ENCODE data around the gene FGF1.

Gene FGF1

DNA sequence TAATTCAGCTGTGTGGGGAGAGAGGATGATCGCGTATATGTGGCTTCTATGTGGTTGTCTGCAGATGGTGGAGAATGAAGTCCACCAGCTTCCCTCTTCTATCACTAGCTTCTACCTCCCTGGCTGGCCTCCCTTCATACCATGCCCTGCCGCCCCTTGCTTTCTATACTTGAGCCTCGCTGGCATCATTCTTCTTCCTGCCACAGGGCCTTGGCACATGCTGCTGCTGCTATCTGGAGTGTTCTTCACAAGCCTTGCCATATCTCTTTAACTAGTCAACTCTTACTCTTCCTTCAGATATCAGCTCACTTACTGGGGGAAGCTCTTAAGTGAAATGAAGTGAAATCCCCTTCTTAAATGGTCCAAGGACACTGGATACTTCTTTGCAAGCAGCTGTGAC is 100.4 kb downstream of the FGF1 start:
- Histone ChIP-seq H3K27me3 (ENCODE audit: insufficient read depth, low read length) (no peaks in the 10 kb centered on the region), H3K4me3 (ENCODE audit: low read length) (no peak overlapping the region), H3K4me1 (ENCODE audit: insufficient read depth, low read length) (no peaks in the 10 kb centered on the region), H3K9ac (ENCODE audit: low read depth, low read length) (no peak overlapping the region), H3K9me3 (ENCODE audit: insufficient read depth, low read depth, low read length) (no peaks in the 10 kb centered on the region), H3K36me3 (ENCODE audit: insufficient read depth, low read depth, low read length) (no peaks in the 10 kb centered on the region), H3K27ac (ENCODE audit: low read length) (no peak overlapping the region)

DNA sequence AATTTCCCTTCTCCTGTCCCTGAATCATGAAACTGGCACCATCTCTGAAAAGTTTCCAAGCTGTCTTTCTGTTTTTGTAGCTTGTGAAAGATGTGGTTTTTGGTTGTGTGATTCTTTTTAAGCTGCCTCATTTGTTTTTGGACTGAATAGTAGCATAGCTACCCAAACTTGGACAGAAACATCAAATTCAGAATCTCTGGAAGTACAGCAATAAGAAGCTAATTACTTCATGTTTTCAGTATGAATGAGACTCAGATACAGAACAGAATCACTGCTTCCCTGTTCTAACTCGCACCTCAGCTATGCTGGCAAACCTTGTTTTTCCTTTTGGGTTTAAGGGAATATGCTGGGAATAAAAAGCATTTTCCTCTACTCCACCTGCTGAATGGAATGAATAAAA is 101.0 kb downstream of the FGF1 start:
- Histone ChIP-seq H3K4me3 (ENCODE audit: low read length) (no peak overlapping the region), H3K4me1 (ENCODE audit: insufficient read depth, low read length) (no peaks in the 10 kb centered on the region), H3K27me3 (ENCODE audit: insufficient read depth, low read length) (no peaks in the 10 kb centered on the region), H3K27ac (ENCODE audit: low read length) (no peak overlapping the region), H3K9ac (ENCODE audit: low read depth, low read length) (no peak overlapping the region), H3K36me3 (ENCODE audit: insufficient read depth, low read depth, low read length) (no peaks in the 10 kb centered on the region), H3K9me3 (ENCODE audit: insufficient read depth, low read depth, low read length) (no peaks in the 10 kb centered on the region)

- Histone ChIP-seq H3K9me3 (ENCODE audit: insufficient read depth, low read depth, low read length) (no peaks in the 10 kb centered on the region), H3K36me3 (ENCODE audit: insufficient read depth, low read depth, low read length) (no peaks in the 10 kb centered on the region), H3K27me3 (ENCODE audit: insufficient read depth, low read length) (no peaks in the 10 kb centered on the region), H3K4me3 (ENCODE audit: low read length) (no peak overlapping the region), H3K4me1 (ENCODE audit: insufficient read depth, low read length) (no peaks in the 10 kb centered on the region), H3K9ac (ENCODE audit: low read depth, low read length) (no peak overlapping the region), H3K27ac (ENCODE audit: low read length) (no peak overlapping the region)
Observed at GRCh38 chr5:142578161-142578830, 107.6 kb downstream of the FGF1 start.

DNA sequence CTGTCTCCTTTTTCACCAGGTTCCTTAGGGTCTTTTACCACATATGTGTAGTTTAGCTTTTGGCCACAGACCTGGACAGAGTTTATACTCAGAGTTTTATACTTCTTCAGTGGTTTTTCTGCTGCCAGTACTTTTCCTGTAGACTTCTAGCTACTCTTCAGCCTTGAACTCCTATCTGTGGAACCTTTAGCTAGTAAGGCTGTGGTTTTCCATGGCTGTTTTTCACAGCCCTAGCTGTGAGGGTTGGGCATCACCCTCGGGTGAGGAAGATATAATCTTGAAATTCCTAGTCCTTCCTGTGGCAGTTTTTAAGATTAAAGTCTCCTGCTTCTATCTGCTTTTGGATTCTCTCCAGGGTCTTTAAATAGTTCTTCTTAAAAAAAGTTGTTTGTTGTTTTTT is 109.1 kb downstream of the FGF1 start:
- no peaks in the 10 kb centered on the region for H3K4me1 ChIP-seq (ENCODE audit: insufficient read depth, low read length)
- H3K4me3 ChIP-seq (ENCODE audit: low read length), result no peak overlapping the region
- no peaks in the 10 kb centered on the region for H3K27me3 ChIP-seq (ENCODE audit: insufficient read depth, low read length)
- H3K36me3 ChIP-seq (ENCODE audit: insufficient read depth, low read depth, low read length), result no peaks in the 10 kb centered on the region
- no peaks in the 10 kb centered on the region for H3K9me3 ChIP-seq (ENCODE audit: insufficient read depth, low read depth, low read length)
- H3K27ac ChIP-seq (ENCODE audit: low read length), result no peak overlapping the region
- H3K9ac ChIP-seq (ENCODE audit: low read depth, low read length), result no peak overlapping the region

GRCh38 chr5:142576303-142576702 is 109.6 kb downstream of the FGF1 start:
- H3K9me3 ChIP-seq (ENCODE audit: insufficient read depth, low read depth, low read length), result no peaks in the 10 kb centered on the region
- H3K9ac ChIP-seq (ENCODE audit: low read depth, low read length), result no peak overlapping the region
- H3K27me3 ChIP-seq (ENCODE audit: insufficient read depth, low read length), result no peaks in the 10 kb centered on the region
- H3K4me1 ChIP-seq (ENCODE audit: insufficient read depth, low read length), result no peaks in the 10 kb centered on the region; the same call in 1 of the 2 replicates
- no peaks in the 10 kb centered on the region for H3K36me3 ChIP-seq (ENCODE audit: insufficient read depth, low read depth, low read length)
- no peak overlapping the region for H3K4me3 ChIP-seq (ENCODE audit: low read length)
- no peak overlapping the region for H3K27ac ChIP-seq (ENCODE audit: low read length)

GRCh38 chr5:142572006-142572405 is 113.9 kb downstream of the FGF1 start:
- Histone ChIP-seq H3K4me3 (ENCODE audit: low read length) (no peak overlapping the region), H3K9me3 (ENCODE audit: insufficient read depth, low read depth, low read length) (no peaks in the 10 kb centered on the region), H3K27me3 (ENCODE audit: insufficient read depth, low read length) (no peaks in the 10 kb centered on the region), H3K9ac (ENCODE audit: low read depth, low read length) (no peak overlapping the region), H3K4me1 (ENCODE audit: insufficient read depth, low read length) (no peaks in the 10 kb centered on the region; the same call in 1 of the 2 replicates), H3K36me3 (ENCODE audit: insufficient read depth, low read depth, low read length) (no peaks in the 10 kb centered on the region), H3K27ac (ENCODE audit: low read length) (no peak overlapping the region)

DNA sequence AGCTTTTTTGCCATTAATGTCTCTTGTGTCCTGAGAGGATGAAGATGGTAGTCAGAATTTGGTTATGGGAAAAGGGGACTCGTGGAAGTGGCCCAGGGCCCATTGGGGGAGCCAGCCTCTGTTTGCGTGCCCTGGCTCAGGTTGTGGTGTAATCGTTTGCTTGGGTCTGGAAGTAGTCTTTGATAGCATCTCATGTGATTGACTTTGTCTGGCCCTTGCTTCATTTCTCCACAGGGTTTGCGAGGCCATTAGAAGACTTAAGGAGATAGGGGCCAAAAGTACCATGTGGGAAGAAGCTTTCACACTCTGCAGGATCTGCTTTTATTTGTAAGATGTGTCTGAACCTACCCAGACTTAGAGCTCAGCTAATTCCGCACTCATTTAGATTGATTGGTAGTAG is 114.5 kb downstream of the FGF1 start:
- no peak overlapping the region for H3K27ac ChIP-seq (ENCODE audit: low read length)
- no peaks in the 10 kb centered on the region for H3K27me3 ChIP-seq (ENCODE audit: insufficient read depth, low read length)
- no peaks in the 10 kb centered on the region for H3K9me3 ChIP-seq (ENCODE audit: insufficient read depth, low read depth, low read length)
- H3K36me3 ChIP-seq (ENCODE audit: insufficient read depth, low read depth, low read length), result no peaks in the 10 kb centered on the region
- H3K4me3 ChIP-seq (ENCODE audit: low read length), result no peak overlapping the region
- no peak overlapping the region for H3K9ac ChIP-seq (ENCODE audit: low read depth, low read length)
- H3K4me1 ChIP-seq (ENCODE audit: insufficient read depth, low read length), result no peaks in the 10 kb centered on the region; the same call in 1 of the 2 replicates

DNA sequence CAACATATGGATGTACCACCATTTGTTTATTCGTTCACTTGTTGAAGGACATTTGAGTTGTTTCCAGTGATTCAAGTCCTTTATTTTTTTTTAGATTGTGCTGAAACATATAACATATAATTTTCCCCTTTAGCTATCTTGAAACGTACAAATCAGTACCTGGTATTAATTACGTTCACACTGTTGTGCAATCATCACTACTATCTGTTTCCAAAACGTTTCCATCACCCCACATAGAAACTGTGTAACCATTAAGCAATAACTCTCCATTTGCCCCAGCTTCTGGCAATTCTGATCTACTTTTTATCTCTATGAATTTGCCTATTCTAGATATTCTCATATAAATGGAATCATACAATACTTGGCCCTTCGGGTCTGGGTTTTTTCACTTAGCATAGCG is 116.0 kb downstream of the FGF1 start:
- H3K4me3 ChIP-seq (ENCODE audit: low read length), result no peak overlapping the region
- no peak overlapping the region for H3K9ac ChIP-seq (ENCODE audit: low read depth, low read length)
- no peaks in the 10 kb centered on the region for H3K27me3 ChIP-seq (ENCODE audit: insufficient read depth, low read length)
- H3K9me3 ChIP-seq (ENCODE audit: insufficient read depth, low read depth, low read length), result no peaks in the 10 kb centered on the region
- H3K27ac ChIP-seq (ENCODE audit: low read length), result no peak overlapping the region
- H3K36me3 ChIP-seq (ENCODE audit: insufficient read depth, low read depth, low read length), result no peaks in the 10 kb centered on the region
- H3K4me1 ChIP-seq (ENCODE audit: insufficient read depth, low read length), result no peaks in the 10 kb centered on the region; the same call in 1 of the 2 replicates

GRCh38 chr5:142568996-142569335 is 116.9 kb downstream of the FGF1 start:
- Histone ChIP-seq H3K27me3 (ENCODE audit: insufficient read depth, low read length) (no peaks in the 10 kb centered on the region), H3K9me3 (ENCODE audit: insufficient read depth, low read depth, low read length) (no peaks in the 10 kb centered on the region), H3K27ac (ENCODE audit: low read length) (no peak overlapping the region), H3K4me1 (ENCODE audit: insufficient read depth, low read length) (no peaks in the 10 kb centered on the region; the same call in 1 of the 2 replicates), H3K9ac (ENCODE audit: low read depth, low read length) (no peak overlapping the region), H3K36me3 (ENCODE audit: insufficient read depth, low read depth, low read length) (no peaks in the 10 kb centered on the region), H3K4me3 (ENCODE audit: low read length) (no peak overlapping the region)

GRCh38 chr5:142568283-142568995 is 117.5 kb downstream of the FGF1 start:
- Histone ChIP-seq H3K9me3 (ENCODE audit: insufficient read depth, low read depth, low read length) (no peaks in the 10 kb centered on the region), H3K9ac (ENCODE audit: low read depth, low read length) (no peak overlapping the region), H3K36me3 (ENCODE audit: insufficient read depth, low read depth, low read length) (no peaks in the 10 kb centered on the region), H3K27ac (ENCODE audit: low read length) (no peak overlapping the region), H3K27me3 (ENCODE audit: insufficient read depth, low read length) (no peaks in the 10 kb centered on the region), H3K4me3 (ENCODE audit: low read length) (no peak overlapping the region), H3K4me1 (ENCODE audit: insufficient read depth, low read length) (no peaks in the 10 kb centered on the region; the same call in 1 of the 2 replicates)

DNA sequence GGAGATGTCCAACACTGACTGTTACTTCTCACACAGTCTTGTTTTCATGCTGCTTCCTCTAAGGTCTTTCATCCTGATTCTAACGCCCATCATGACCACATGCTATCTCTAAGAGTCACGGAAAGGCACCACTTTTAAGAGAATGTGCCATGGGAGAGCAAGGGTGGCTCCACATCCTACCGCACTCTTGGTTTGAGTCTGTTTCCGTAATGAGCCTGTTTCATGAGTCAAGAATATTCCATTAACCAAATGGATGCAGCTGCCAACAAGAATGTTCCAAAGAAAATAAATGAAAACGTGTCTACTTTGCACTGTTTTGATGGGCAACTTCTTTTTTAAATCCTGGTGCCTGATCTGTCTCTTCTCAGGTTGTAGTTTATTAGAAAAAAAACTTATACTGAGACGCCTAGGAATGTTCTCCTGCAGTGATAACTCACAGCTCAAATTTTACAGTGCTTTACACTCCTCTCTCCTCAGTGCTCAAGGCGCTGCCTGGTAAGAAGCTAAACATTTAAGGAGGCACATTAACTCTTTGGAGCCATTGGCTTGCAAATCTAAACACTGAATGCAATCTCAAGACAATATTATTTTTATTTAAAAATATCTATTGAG is 124.3 kb downstream of the FGF1 start:
- H3K4me1 ChIP-seq (ENCODE audit: insufficient read depth, low read length), result no peaks in the 10 kb centered on the region

DNA sequence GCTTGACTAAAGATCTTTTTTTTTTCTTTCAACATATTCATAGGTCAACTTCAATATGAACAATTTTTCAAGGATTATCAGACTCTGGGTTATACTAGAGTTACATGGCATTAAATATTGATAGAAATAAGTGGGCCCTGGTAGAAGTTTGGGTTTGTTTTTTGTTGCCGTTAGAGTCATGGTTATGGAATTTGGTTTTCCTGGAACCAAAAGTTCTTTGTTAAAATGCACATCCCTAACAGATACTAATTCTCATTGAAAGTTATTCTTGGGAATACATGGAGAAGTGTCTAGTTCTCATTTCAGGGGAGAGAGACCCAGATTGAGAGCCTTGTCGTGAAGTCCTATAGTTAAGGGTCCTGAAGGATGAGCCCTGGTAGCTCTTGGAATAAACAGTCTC is 124.9 kb downstream of the FGF1 start:
- Histone ChIP-seq H3K4me3 (ENCODE audit: low read length) (no peak overlapping the region), H3K27ac (ENCODE audit: low read length) (no peak overlapping the region), H3K36me3 (ENCODE audit: insufficient read depth, low read depth, low read length) (no peaks in the 10 kb centered on the region), H3K9me3 (ENCODE audit: insufficient read depth, low read depth, low read length) (no peaks in the 10 kb centered on the region), H3K4me1 (ENCODE audit: insufficient read depth, low read length) (no peaks in the 10 kb centered on the region), H3K27me3 (ENCODE audit: insufficient read depth, low read length) (no peaks in the 10 kb centered on the region), H3K9ac (ENCODE audit: low read depth, low read length) (no peak overlapping the region)

More for the DNA sequence above, 124.3 kb downstream of the FGF1 start:
- H3K27ac ChIP-seq (ENCODE audit: low read length), result no peak overlapping the region
- no peaks in the 10 kb centered on the region for H3K27me3 ChIP-seq (ENCODE audit: insufficient read depth, low read length)
- H3K36me3 ChIP-seq (ENCODE audit: insufficient read depth, low read depth, low read length), result no peaks in the 10 kb centered on the region
- H3K9me3 ChIP-seq (ENCODE audit: insufficient read depth, low read depth, low read length), result no peaks in the 10 kb centered on the region
- H3K4me3 ChIP-seq (ENCODE audit: low read length), result no peak overlapping the region
- H3K9ac ChIP-seq (ENCODE audit: low read depth, low read length), result no peak overlapping the region
